Stimulated activated CD4-positive, alpha-beta T cell treated with anti-CD3 and anti-CD28 coated beads, Interleukin-1b, Interleukin-23, amount 100 ng/mL, for 4 hours (primary cell): ENCODE data around the gene ATG7.
"Not testable (repeated sequence)": the region's sequence is repeated elsewhere in the genome, so short reads cannot be mapped to it uniquely, and the experiment has no call there.

Experiments used
- DNase-seq, 2 donors: peaks; one replicate each; pipeline ENCODE4 v3.0.0-alpha.2; 2020; ENCODE audit warnings: low read depth in 2 of 2

ATG7 gene

GRCh38 chr3:11588338-11588737, 316.1 kb downstream of the ATG7 start:
- no peak for DNase-seq

- no peak for DNase-seq
Measured at GRCh38 chr3:11588755-11589154, 316.6 kb downstream of the ATG7 start.

GRCh38 chr3:11589706-11590105, 317.5 kb downstream of the ATG7 start:
- DNase-seq: no peak

- DNase-seq: no peak
Measured at GRCh38 chr3:11591002-11591355, 318.8 kb downstream of the ATG7 start.

GRCh38 chr3:11591391-11592282, 319.4 kb downstream of the ATG7 start:
- DNase-seq: no peak

- no peak for DNase-seq
Measured at GRCh38 chr3:11592445-11593298, 320.5 kb downstream of the ATG7 start.

- no peak for DNase-seq
Measured at GRCh38 chr3:11593318-11594034, 321.3 kb downstream of the ATG7 start.

GRCh38 chr3:11595024-11595423, 322.8 kb downstream of the ATG7 start:
- DNase-seq: not testable (repeated sequence)

GRCh38 chr3:11596387-11596786, 324.2 kb downstream of the ATG7 start:
- no peak for DNase-seq

GRCh38 chr3:11600501-11601282, 328.5 kb downstream of the ATG7 start:
- DNase-seq: no peak

- no peak for DNase-seq
Measured at GRCh38 chr3:11601446-11602238, 329.4 kb downstream of the ATG7 start.

GRCh38 chr3:11602239-11602840, 330.1 kb downstream of the ATG7 start:
- no peak for DNase-seq

- no peak for DNase-seq
Measured at GRCh38 chr3:11602886-11603527, 330.8 kb downstream of the ATG7 start.

- no peak for DNase-seq
Measured at GRCh38 chr3:11603628-11604027, 331.4 kb downstream of the ATG7 start.

- DNase-seq: no peak
Measured at GRCh38 chr3:11604139-11604892, 332.1 kb downstream of the ATG7 start.

- DNase-seq: no peak
Measured at GRCh38 chr3:11605398-11605797, 333.2 kb downstream of the ATG7 start.

GRCh38 chr3:11606090-11606784, 334.0 kb downstream of the ATG7 start:
- no peak for DNase-seq

GRCh38 chr3:11606865-11607440, 334.8 kb downstream of the ATG7 start:
- no peak for DNase-seq
